ENCODE results near the gene CFAP53.

CFAP53 gene

DNA sequence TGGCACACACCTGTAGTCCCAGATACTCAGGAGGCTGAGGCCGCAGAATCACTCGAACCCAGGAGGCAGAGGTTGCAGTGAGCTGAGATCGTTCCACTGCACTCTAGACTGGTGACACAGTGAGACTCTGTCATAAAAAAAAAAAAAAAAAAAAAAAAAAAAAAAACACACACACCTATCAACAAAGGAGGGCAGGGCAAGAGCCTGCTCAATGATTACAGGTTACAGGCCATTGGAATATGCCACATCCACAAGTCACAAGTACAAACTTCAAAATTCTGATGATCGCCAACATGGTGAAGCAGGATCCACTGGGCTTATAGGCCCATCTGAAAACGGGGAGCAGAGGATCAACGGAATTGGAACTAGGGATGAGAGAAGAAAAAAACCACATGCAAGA, 77.6 kb downstream of the CFAP53 start:
- no peak for DNase-seq (ENCODE audit: low read depth)
- H3K4me3 ChIP-seq (ENCODE audit: low read depth, low read length): no peak overlapping the region
- in situ Hi-C loops (cut with HindIII; ENCODE audit: low sequenced_read_pairs): no loop called here
- TF ChIP-seq, protein P1, sequence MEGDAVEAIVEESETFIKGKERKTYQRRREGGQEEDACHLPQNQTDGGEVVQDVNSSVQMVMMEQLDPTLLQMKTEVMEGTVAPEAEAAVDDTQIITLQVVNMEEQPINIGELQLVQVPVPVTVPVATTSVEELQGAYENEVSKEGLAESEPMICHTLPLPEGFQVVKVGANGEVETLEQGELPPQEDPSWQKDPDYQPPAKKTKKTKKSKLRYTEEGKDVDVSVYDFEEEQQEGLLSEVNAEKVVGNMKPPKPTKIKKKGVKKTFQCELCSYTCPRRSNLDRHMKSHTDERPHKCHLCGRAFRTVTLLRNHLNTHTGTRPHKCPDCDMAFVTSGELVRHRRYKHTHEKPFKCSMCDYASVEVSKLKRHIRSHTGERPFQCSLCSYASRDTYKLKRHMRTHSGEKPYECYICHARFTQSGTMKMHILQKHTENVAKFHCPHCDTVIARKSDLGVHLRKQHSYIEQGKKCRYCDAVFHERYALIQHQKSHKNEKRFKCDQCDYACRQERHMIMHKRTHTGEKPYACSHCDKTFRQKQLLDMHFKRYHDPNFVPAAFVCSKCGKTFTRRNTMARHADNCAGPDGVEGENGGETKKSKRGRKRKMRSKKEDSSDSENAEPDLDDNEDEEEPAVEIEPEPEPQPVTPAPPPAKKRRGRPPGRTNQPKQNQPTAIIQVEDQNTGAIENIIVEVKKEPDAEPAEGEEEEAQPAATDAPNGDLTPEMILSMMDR (IDR thresholded peaks at IDR 0.05; ENCODE audit: low read depth, low read length, missing control alignments): no peak

DNA sequence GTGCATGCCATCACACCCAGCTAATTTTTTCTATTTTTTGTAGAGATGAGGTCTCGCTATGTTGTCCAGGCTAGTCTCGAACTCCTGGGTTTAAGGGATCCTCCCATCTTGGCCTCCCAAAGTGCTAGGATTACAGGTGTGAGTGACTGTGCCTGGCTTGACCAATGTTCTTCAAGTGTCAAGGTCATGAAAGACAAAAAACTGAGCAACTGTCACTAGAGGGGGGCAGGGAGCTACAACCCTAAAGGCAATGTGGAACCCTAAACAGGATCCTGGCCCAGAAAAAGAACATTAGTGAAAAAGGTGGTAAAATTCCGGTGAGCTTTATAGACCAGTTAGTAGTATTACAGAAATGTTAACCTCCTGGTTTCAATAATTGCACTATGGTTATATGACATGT, 78.6 kb downstream of the CFAP53 start:
- in situ Hi-C loops (cut with HindIII; ENCODE audit: low sequenced_read_pairs): no loop called here
- no peak overlapping the region for H3K4me3 ChIP-seq (ENCODE audit: low read depth, low read length)
- TF ChIP-seq, protein P1 (IDR thresholded peaks at IDR 0.05; ENCODE audit: low read depth, low read length, missing control alignments): no peak
- no peak for DNase-seq (ENCODE audit: low read depth)

DNA sequence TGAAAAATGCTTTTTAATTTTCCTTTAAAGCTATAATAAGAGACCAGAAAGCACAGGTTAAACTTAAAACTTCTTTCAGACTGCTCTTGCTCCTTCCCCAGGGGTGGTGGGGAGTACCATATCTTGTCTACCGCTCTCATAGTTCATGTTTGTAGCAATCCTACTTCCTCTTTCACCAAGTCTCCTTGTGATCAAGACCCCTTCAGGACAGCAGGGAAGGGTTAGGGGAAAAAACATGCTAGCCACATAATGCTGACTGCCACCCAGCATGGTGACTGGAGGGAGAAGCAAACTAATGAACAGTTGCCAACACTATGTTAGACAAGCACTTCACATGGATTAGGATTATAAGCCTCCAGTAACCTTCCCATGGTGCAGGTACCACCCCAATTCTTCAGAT, 79.9 kb downstream of the CFAP53 start:
- TF ChIP-seq, protein P1 (IDR thresholded peaks at IDR 0.05; ENCODE audit: low read depth, low read length, missing control alignments): no peak
- H3K4me3 ChIP-seq (ENCODE audit: low read depth, low read length): no peak overlapping the region
- no peak for DNase-seq (ENCODE audit: low read depth)
- in situ Hi-C loops (cut with HindIII; ENCODE audit: low sequenced_read_pairs): no loop called here

DNA sequence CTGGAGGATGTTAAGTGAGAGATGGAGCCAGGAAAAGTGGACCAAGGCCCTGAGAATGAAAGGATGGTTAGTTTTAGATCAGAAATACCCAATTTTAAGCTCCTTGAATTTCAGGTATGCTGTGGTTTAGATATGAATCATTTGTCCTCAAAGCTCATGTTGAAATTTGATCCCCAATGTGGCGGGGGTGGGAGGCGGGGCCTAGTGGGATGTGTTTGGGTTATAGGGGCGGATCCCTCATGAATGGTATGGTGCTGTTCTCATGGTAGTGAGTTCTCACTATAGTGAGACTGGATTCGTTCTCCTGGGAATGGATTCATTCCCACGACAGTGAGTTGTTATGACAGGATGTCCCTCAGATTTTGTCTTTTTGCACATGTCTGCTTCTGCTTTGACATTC, 82.7 kb downstream of the CFAP53 start:
- peak; percentile 43 for DNase-seq (ENCODE audit: low read depth)
- no peak overlapping the region for H3K4me3 ChIP-seq (ENCODE audit: low read depth, low read length)
- TF ChIP-seq, protein P1 (IDR thresholded peaks at IDR 0.05; ENCODE audit: low read depth, low read length, missing control alignments): no peak
- in situ Hi-C loops (cut with HindIII; ENCODE audit: low sequenced_read_pairs): no loop called here

DNA sequence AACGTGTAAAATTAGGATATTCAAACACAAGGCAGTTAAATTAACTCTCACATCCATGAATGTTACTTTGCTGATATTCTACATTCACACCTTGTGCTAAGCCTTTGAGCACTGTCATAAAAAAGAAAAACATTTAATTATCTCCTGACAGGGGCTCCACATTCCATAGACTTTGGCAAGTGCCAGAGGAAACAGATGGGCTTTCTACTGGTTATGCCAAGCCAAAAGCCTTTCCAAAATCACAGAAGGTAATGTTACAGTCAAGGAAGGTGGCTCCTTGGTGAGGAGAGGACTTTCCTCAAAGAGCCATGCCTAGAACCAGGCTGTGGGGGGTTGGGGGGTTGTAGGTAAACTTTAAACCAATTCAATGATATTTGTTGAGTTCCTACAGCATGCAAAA, 83.8 kb downstream of the CFAP53 start:
- DNase-seq (ENCODE audit: low read depth): no peak
- no peak overlapping the region for H3K4me3 ChIP-seq (ENCODE audit: low read depth, low read length)
- in situ Hi-C loops (cut with HindIII; ENCODE audit: low sequenced_read_pairs): no loop called here
- TF ChIP-seq, protein P1 (IDR thresholded peaks at IDR 0.05; ENCODE audit: low read depth, low read length, missing control alignments): no peak

DNA sequence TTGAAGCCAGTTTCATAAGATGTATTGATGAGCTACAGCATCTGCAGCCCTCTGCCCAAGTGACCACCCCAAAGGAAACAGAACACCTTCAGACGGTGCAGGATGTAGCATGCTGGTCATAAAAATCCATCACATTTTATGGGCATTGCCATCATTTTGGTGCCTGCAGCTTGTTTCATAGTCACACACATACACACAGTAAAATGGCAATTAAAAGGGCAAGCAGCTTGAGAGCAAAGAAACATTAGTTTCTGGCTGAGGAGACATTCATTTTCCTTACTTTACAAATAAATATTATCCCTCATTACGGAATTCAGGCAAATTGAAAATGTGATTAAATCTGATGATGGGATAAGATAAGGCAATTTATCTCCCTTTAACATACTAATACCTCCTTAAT, 84.7 kb downstream of the CFAP53 start:
- no peak overlapping the region for H3K4me3 ChIP-seq (ENCODE audit: low read depth, low read length)
- in situ Hi-C loops (cut with HindIII; ENCODE audit: low sequenced_read_pairs): no loop called here
- DNase-seq (ENCODE audit: low read depth): no peak
- TF ChIP-seq, protein P1 (IDR thresholded peaks at IDR 0.05; ENCODE audit: low read depth, low read length, missing control alignments): no peak

DNA sequence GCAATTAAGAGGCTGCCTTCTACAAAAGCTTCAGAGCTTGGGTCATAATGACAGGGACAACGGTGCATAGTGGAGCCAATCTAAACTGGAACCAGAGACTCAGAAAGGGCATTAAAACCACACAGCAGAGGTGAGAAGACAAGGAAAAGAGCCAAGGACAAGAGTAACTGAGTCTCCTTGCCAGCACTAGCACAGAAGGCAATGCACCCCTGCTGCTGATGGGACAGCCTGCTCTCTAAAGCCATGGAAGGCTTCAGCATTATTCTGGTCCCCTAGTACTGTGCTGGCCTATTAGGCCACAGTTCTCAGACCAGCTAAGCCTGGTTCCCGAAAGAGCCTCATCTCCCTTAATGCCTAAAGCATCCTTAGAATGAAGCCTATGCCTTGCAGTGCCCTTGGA, 86.8 kb downstream of the CFAP53 start:
- no peak overlapping the region for H3K4me3 ChIP-seq (ENCODE audit: low read depth, low read length)
- TF ChIP-seq, protein P1 (IDR thresholded peaks at IDR 0.05; ENCODE audit: low read depth, low read length, missing control alignments): no peak
- no peak for DNase-seq (ENCODE audit: low read depth)
- in situ Hi-C loops (cut with HindIII; ENCODE audit: low sequenced_read_pairs): no loop called here
